ENCODE results near the gene CFB.

CFB gene

GRCh38 chr6:31915351-31915750 lies 30.5 kb upstream of the CFB start:
- DNase-seq (ENCODE audit: low read depth): no peak
- no peak overlapping the region for H3K4me3 ChIP-seq (ENCODE audit: control insufficient read depth, low read depth, low read length)
- no peak for TF ChIP-seq CTCF (IDR thresholded peaks at IDR 0.05; ENCODE audit: control insufficient read depth, insufficient read depth, low read depth, low read length, missing control alignments)

- no peak for TF ChIP-seq CTCF (IDR thresholded peaks at IDR 0.05; ENCODE audit: control insufficient read depth, insufficient read depth, low read depth, low read length, missing control alignments)
- DNase-seq (ENCODE audit: low read depth): no peak
Observed at GRCh38 chr6:31915756-31916155, 30.1 kb upstream of the CFB start.

GRCh38 chr6:31918069-31918720 lies 27.7 kb upstream of the CFB start:
- no peak overlapping the region for H3K4me3 ChIP-seq (ENCODE audit: control insufficient read depth, low read depth, low read length)
- DNase-seq (ENCODE audit: low read depth): no peak
- TF ChIP-seq CTCF (IDR thresholded peaks at IDR 0.05; ENCODE audit: control insufficient read depth, insufficient read depth, low read depth, low read length, missing control alignments): no peak

More at GRCh38 chr6:31915756-31916155, 30.1 kb upstream of the CFB start:
- no peak overlapping the region for H3K4me3 ChIP-seq (ENCODE audit: control insufficient read depth, low read depth, low read length)

- no peak overlapping the region for H3K4me3 ChIP-seq (ENCODE audit: control insufficient read depth, low read depth, low read length)
- no peak for TF ChIP-seq CTCF (IDR thresholded peaks at IDR 0.05; ENCODE audit: control insufficient read depth, insufficient read depth, low read depth, low read length, missing control alignments)
- no peak for DNase-seq (ENCODE audit: low read depth)
Observed at GRCh38 chr6:31919624-31920303, 26.1 kb upstream of the CFB start.

GRCh38 chr6:31920811-31921210 lies 25.1 kb upstream of the CFB start:
- TF ChIP-seq CTCF (IDR thresholded peaks at IDR 0.05; ENCODE audit: control insufficient read depth, insufficient read depth, low read depth, low read length, missing control alignments): no peak
- H3K4me3 ChIP-seq (ENCODE audit: control insufficient read depth, low read depth, low read length): no peak overlapping the region

GRCh38 chr6:31922942-31923341 lies 23.0 kb upstream of the CFB start:
- no peak for TF ChIP-seq CTCF (IDR thresholded peaks at IDR 0.05; ENCODE audit: control insufficient read depth, insufficient read depth, low read depth, low read length, missing control alignments)
- no peak for DNase-seq (ENCODE audit: low read depth)
- H3K4me3 ChIP-seq (ENCODE audit: control insufficient read depth, low read depth, low read length): no peak overlapping the region

More at GRCh38 chr6:31920811-31921210, 25.1 kb upstream of the CFB start:
- DNase-seq (ENCODE audit: low read depth): no peak

All from AG09309 (cell line).